Measurements from ENCODE around the gene GAPVD1. TPM values are rescaled to one million over a fixed set of nuclear protein-coding genes. Genes with fewer than 3 reads are reported as not detected.

The GAPVD1 gene
- total RNA-seq, 2 donors from 2014 or later, result 26.0 to 30.5 TPM

- no peaks in the 10 kb centered on the region for H3K9me3 ChIP-seq
- H3K4me1 ChIP-seq, result peaks cover 0 to 2% of the 10 kb centered on the region in 2 donors
- H3K4me3 ChIP-seq, result no peak overlapping the region
- TF ChIP-seq CTCF (IDR thresholded peaks at IDR 0.05), result no peak
- H3K27ac ChIP-seq, result no peak overlapping the region
- no peaks in the 10 kb centered on the region for H3K36me3 ChIP-seq
- DNase-seq (ENCODE audit: low spot score), result no peak
- no peaks in the 10 kb centered on the region for H3K27me3 ChIP-seq
Measured at GRCh38 chr9:125413579-125413978, 152.0 kb downstream of the GAPVD1 start.

GRCh38 chr9:125415583-125416460 is 154.2 kb downstream of the GAPVD1 start:
- no peak for DNase-seq (ENCODE audit: low spot score)
- H3K4me3 ChIP-seq, result no peak overlapping the region
- no peaks in the 10 kb centered on the region for H3K36me3 ChIP-seq
- TF ChIP-seq CTCF (IDR thresholded peaks at IDR 0.05), result peak in 1 of 2 donors; percentile 14
- no peaks in the 10 kb centered on the region for H3K27me3 ChIP-seq
- no peaks in the 10 kb centered on the region for H3K9me3 ChIP-seq
- no peak overlapping the region for H3K27ac ChIP-seq
- H3K4me1 ChIP-seq, result no peaks in the 10 kb centered on the region

- DNase-seq (ENCODE audit: low spot score), result no peak
- no peak for TF ChIP-seq CTCF (IDR thresholded peaks at IDR 0.05)
Measured at GRCh38 chr9:125416517-125416916, 154.9 kb downstream of the GAPVD1 start.

More at GRCh38 chr9:125416517-125416916, 154.9 kb downstream of the GAPVD1 start:
- Histone ChIP-seq H3K36me3 (no peaks in the 10 kb centered on the region), H3K9me3 (no peaks in the 10 kb centered on the region), H3K4me3 (no peak overlapping the region), H3K27ac (no peak overlapping the region), H3K27me3 (no peaks in the 10 kb centered on the region), H3K4me1 (no peaks in the 10 kb centered on the region)

Other genes starting within 250 kb of the GAPVD1 start
- gene SCAI, start 118.3 kb upstream of the GAPVD1 start, total RNA-seq, result 1 to 10 TPM; 4.0 to 5.3 TPM
- gene PPP6C, start 72.0 kb upstream of the GAPVD1 start, total RNA-seq, result 10 to 100 TPM; 28.5 to 32.9 TPM
- gene RABEPK, start 61.3 kb upstream of the GAPVD1 start, total RNA-seq, result 10 to 100 TPM in 1 of 2 donors, 1 to 10 TPM in 1; 7.5 to 12.1 TPM
- 100 to 1,000 TPM; 128 to 162 TPM for gene HSPA5, start 20.5 kb upstream of the GAPVD1 start, total RNA-seq

Measured in right atrium auricular region (tissue), 2 donors.